MM.1S (cell line): Measurements from ENCODE around the gene ACKR1.

ENCODE experiments used
- EZH2 ChIP-seq: fragments of 300-600 bp; sonication (generic); optimal IDR thresholded peaks from 2 replicates; pipeline ENCODE3; 2017; ENCODE audit warnings: low read depth, mild to moderate bottlenecking, antibody characterized with exemption, low read length, mixed read lengths
- EZH2phosphoT487 ChIP-seq: fragments of 300-600 bp; sonication (generic); IDR thresholded peaks from 2 replicates; pipeline ENCODE4 v1.6.1; 2018; ENCODE audit warnings: antibody characterized with exemption, low read length
- TF ChIP-seq, protein P1 (sequence below): fragments of 300-600 bp; sonication (generic); IDR thresholded peaks from 2 replicates; pipeline ENCODE4 v1.5.1; 2016; ENCODE audit warnings: antibody characterized with exemption, low read length, mixed read lengths

- TF ChIP-seq, protein P1, sequence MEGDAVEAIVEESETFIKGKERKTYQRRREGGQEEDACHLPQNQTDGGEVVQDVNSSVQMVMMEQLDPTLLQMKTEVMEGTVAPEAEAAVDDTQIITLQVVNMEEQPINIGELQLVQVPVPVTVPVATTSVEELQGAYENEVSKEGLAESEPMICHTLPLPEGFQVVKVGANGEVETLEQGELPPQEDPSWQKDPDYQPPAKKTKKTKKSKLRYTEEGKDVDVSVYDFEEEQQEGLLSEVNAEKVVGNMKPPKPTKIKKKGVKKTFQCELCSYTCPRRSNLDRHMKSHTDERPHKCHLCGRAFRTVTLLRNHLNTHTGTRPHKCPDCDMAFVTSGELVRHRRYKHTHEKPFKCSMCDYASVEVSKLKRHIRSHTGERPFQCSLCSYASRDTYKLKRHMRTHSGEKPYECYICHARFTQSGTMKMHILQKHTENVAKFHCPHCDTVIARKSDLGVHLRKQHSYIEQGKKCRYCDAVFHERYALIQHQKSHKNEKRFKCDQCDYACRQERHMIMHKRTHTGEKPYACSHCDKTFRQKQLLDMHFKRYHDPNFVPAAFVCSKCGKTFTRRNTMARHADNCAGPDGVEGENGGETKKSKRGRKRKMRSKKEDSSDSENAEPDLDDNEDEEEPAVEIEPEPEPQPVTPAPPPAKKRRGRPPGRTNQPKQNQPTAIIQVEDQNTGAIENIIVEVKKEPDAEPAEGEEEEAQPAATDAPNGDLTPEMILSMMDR, result no peak
- TF ChIP-seq EZH2, result no peak
- TF ChIP-seq EZH2phosphoT487, result no peak
Measured at GRCh38 chr1:159163614-159164228, 41.0 kb upstream of the ACKR1 start.
